HG02885 (cell line): Measurements from ENCODE around the gene ADAM33.
A peak's percentile ranks its signal among the peaks of the same experiment; 100 is the strongest.

Experiments used
- ATAC-seq: cut with Tn5 transposase; IDR thresholded peaks from one replicate; pipeline ENCODE4 v1.9.1; 2021; ENCODE audit warnings: mild to moderate bottlenecking; ENCODE audit not compliant: unreplicated experiment, poor library complexity

The ADAM33 gene

DNA sequence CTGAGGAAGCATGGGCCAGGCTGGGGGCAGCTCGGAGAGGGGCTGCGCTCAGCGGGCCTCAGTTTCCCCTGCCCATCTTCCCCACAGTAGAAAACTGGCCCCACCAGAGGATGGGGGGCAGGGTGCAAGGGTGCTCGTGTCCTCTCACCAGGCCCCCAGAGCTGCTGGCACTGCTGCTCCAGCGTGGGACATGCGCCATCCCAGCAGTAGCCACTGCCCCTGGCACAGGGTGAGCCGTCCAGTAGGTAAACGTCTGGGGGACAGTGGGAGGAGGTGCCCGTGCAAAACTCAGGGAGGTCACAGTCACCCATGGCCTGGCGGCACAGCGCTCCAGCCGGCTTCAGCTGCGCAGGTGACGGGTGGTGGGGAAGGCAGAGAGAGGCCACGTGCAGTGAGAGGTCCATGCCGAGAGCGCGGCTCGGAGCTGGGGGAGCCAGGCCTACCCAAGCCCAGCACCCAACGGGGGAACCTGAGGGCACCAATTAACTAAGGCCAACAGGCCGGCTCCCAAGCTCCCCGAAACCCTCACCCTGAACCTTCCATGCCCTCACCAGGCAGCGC is 9.7 kb downstream of the ADAM33 start:
- ATAC-seq, result no peak

- no peak for ATAC-seq
These were observed 10.9 kb downstream of the ADAM33 start for GRCh38 chr20:3670945-3671344.

DNA sequence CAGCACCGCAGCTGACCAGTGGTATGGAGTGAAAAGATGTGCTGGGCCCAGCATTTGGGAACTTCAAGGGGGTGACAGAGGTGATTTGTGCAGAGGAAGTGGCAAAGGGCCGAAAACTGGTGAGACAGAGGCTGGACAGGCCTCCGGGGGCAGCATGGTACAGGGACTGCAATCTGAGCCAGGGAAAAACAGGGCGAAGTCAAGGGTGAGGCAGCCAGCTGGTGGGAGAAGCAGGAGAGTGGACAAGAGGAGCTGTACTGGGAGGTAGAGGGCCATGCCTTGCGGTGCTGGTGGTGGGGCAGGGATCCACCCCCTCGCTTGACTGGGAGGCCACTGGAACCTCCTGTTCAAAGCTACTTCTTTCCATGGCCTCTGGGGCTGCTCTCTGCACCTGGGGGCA is 11.3 kb downstream of the ADAM33 start:
- no peak for ATAC-seq

DNA sequence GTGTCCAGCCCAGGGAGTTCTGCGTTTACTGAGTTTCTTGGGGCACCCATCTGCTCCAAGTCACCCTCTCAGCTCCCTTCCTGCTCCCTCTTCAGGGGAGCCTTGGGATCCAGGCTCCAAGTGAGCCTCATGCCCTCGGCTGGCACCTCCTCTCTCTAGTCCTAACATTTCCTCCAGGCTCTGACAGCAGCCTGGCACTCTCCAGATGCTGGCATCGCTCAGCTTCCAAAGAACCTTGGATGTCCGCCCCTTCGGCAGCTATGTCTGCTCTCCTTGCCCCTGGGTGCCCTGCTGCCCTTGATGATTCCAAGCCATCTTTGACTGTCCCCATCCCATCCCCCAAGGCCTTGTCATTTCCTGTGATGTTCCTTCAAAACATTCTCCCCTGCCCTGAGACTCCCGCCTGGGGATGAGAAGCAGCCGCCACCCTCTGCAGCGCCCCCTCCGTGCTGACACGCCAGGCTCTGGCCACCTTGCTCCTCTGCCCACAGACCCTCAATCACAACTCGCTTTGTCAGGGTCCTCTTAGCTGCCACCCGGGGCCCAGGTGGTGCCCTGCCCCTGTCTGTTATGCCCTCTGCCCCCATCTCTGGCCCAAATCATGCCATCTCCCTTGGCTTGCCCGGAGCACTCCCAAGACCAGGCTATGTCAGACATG is 12.0 kb downstream of the ADAM33 start:
- no peak for ATAC-seq

DNA sequence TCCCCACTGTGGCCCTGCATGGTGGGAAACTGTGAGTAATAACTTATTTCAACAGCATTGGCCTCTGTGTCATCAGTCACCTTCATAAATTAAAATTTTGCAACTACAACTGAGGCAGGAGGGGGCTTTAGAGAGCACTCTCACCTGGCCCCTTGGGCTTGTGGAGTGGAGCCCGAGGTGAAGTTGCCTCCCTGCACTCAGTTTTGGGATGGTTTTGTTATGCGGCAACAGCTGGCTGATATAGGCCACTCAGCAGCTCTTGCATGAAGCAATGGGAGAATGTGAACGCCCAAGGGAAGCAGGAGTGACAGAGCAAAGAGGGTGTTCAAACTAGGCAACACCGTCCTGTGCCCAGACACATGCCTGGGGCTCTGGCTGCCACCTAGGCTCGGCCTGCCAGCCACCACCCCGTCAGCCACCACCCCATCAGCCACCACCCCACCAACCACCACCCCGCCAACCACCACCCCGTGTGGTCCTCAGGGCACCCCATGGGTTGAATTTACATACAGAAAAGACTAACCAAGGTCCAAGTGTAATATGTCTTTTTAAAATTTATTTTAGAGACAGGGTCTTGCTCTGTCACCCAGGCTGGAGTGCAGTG is 14.3 kb downstream of the ADAM33 start:
- no peak for ATAC-seq

DNA sequence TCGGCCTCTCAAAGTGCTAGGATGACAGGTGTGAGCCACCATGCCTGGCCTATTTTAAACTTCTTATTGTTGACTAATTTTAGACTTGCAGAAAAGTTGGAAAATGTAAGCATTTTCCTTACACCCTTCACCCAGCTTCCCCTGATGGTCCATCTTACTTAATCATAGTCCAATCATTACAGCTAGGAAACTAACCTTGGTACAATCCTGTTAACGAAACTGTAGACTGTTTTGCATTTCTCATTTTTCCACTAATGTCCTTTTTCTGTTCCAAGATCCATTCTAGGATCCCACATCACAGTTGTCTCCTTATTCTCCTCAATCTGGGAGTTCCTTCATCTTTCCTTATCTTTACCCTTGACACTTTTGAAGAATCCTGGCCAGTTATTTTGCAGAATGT is 18.0 kb downstream of the ADAM33 start:
- no peak for ATAC-seq

DNA sequence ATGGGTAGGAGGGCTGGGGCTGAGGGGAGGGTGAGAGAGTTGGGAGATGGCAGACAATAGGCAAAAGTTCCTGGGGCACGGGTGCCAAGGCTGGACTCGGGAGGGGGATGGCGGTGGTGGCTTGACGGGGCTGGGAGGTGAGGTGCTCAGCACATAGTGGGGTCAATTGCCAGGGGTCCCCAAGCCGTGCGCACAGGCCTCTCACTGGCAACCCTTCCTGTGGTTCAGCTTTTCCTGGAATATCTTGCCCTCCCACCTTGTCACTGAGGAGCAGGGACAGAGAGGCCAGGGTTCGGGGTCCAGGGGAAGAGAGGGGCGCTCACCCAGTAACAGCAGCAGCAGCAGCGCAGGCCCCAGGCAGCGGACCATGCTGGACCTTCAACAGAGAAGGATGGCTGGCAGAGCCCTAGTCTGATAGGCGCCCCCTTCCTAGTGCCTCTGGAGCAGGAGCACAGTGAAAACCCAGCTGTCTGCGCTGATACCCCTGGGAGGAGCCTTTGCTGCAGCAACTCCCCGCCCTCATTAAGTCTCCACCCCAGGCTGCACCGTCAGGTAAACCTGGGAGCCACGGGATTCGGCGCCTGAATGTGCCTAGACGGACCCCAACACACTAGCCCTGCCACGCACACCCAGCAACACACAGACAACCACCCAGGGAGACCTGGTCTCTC is 18.6 kb downstream of the ADAM33 start, which contains the start of gene GFRA4:
Gene GFRA4 (minus strand): TSS at position 369 of the 671 bp plus-strand sequence. CDS start 0 bp downstream, at position 369.
- ATAC-seq, result no peak

- ATAC-seq, result no peak
These were observed 19.8 kb downstream of the ADAM33 start for GRCh38 chr20:3661814-3662665.

GRCh38 chr20:3661060-3661813 is 20.6 kb downstream of the ADAM33 start:
- no peak for ATAC-seq

DNA sequence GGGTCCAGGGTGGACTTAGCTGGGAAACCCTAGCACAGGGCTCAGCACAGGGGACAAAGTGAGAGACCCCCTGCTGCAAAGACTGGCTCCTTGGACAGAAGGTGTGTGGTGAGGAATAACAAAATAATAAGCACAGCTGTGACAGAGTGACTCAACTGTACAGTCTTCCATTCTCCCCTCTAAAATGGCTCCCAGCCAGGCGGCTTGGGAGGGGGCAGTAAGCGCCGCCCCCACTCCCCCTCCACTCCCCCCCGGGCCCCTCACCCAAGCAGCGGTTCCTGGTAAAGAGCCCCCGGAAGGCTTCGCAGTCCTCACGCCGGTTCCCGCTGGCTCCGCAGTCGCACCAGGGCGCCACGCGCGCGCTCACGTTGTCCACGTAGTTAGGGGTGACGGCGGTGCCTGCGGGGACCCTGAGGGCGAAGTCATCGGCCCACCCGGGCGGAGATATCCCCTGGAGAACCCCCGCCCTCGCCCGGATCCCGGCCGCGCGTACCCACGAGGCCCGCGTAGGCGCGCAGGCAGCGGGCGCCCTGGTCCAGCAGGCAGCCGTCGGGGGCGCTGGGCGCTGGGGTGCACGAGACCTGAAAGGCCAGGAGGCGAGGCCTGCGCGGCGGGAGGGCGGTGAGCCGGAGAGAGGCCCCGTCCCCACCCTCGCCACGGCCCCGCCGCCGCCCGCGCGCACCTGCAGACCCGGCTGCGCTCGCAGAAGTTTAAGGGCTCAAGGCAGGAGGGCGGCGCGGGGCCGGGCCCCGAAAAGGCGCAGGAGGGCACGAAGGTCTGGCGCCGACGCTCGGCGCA is 21.3 kb downstream of the ADAM33 start:
- no peak for ATAC-seq

GRCh38 chr20:3659492-3660261 is 22.1 kb downstream of the ADAM33 start:
- no peak for ATAC-seq

- ATAC-seq, result peak; percentile 94
These were observed 22.9 kb downstream of the ADAM33 start for GRCh38 chr20:3658716-3659491.

DNA sequence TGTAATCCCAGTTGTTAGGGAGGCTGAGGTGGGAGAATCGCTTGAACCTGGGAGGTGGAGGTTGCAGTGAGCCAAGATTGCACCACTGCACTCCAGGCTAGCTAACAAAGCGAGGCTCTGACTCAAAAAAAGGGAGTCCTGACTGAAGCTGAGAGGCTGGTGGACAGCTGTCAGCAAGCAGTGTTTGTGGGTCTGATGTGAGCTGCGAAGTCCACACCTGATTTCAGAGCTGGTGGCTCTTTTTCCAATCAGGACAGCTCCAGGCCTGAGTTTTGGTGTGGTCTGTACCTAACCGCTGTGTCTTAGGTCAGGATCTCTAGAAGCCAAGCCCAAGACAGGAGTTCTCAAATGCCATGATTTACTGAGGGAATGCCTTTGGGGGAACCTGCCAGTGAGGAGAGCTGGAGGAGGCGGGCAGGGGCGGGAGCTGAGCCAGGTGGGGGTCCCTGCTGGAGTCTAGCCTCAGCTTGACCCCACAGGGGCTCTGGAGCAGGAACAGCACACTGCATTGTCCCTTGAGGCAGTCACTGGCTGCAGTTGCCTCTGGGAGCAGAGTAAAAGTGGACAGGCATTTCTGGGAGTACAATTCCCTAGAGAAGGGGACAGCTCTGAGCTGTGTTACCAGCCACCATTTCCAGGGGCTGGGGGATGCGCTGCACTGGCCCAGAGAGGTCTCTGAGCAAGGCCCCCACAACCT is 23.6 kb downstream of the ADAM33 start:
- ATAC-seq, result no peak

- ATAC-seq, result no peak
These were observed 26.7 kb downstream of the ADAM33 start for GRCh38 chr20:3655131-3655405.

- no peak for ATAC-seq
These were observed 27.3 kb downstream of the ADAM33 start for GRCh38 chr20:3654326-3655130.

GRCh38 chr20:3653921-3654320 is 27.9 kb downstream of the ADAM33 start:
- ATAC-seq, result no peak
